ENCODE results near the gene NFYC. TPM values are rescaled to one million over a fixed set of nuclear protein-coding genes. Genes with fewer than 3 reads are reported as not detected.

Gene NFYC
- total and polyA plus RNA-seq, 2 of the 8 experiments (the other 6 are each of a cell fraction or from before 2014, with no cell fraction given) = 54.1 to 124 TPM

- ChIA-PET POLR2A (ENCODE audit: partially characterized antibody) (no interaction called here), CTCF (ENCODE audit: partially characterized antibody) (no interaction called here)
- Histone ChIP-seq H3K4me1 (replicated peaks in 1 of 4; ENCODE audit: control insufficient read depth in 3 of 4, insufficient read depth in 4 of 4, low read length in 3 of 4) (no peaks in the 10 kb centered on the region), H2AK5ac (ENCODE audit: low read depth, low read length) (no peak overlapping the region), H3K79me1 (ENCODE audit: low read depth, low read length) (peaks cover 9% of the 10 kb centered on the region; the same call in 1 of the 2 replicates), H3K4ac (replicated peaks; ENCODE audit: insufficient read length, low read depth, low read length) (no peak overlapping the region), H3K18ac (ENCODE audit: extremely low read depth, low read length) (no peak overlapping the region), H2BK12ac (ENCODE audit: low read depth, low read length) (no peak overlapping the region), H4K91ac (replicated peaks; ENCODE audit: insufficient read length, low read length) (no peak overlapping the region), H4K5ac (ENCODE audit: insufficient read length, low read depth, low read length) (no peak overlapping the region), H2BK20ac (ENCODE audit: low read length) (no peak overlapping the region), H3K56ac (replicated peaks; ENCODE audit: insufficient read length, low read depth, low read length) (no peak overlapping the region), H2BK120ac (replicated peaks; ENCODE audit: low read depth, low read length) (no peak overlapping the region), H3K79me2 (ENCODE audit: control insufficient read depth in 1 of 2, insufficient read depth in 2 of 2, low read length in 2 of 2) (no peaks in the 10 kb centered on the region), H3K9ac (replicated peaks in 1 of 4; ENCODE audit: extremely low read depth in 1 of 4, low read depth in 3 of 4, low read length in 3 of 4) (no peak overlapping the region), H4K8ac (ENCODE audit: extremely low read depth, insufficient read depth, low read length) (no peak overlapping the region), H3K23ac (ENCODE audit: insufficient read length) (no peak overlapping the region), H3K27ac (ENCODE audit: low read depth, low read length) (no peak overlapping the region), H2BK5ac (ENCODE audit: low read depth, low read length) (no peak overlapping the region), H2BK15ac (ENCODE audit: low read length) (no peak overlapping the region), H4K20me1 (replicated peaks in 1 of 2; ENCODE audit: control insufficient read depth in 1 of 2, insufficient read depth in 2 of 2, low read length in 2 of 2) (peaks cover 2% of the 10 kb centered on the region in 2 experiments), H3K4me3 (ENCODE audit: extremely low read depth in 1 of 4, insufficient read depth in 2 of 4, low read depth in 3 of 4, low read length in 4 of 4) (no peak overlapping the region), H3K9me3 (ENCODE audit: insufficient read depth in 2 of 2, low read depth in 1 of 2, low read length in 1 of 2) (no peaks in the 10 kb centered on the region), H3K27me3 (replicated peaks in 1 of 4; ENCODE audit: control insufficient read depth in 3 of 4, extremely low read depth in 1 of 4, insufficient read depth in 3 of 4, low read length in 3 of 4) (no peaks in the 10 kb centered on the region), H3K14ac (ENCODE audit: insufficient read length) (no peak overlapping the region), H2AFZ (ENCODE audit: low read length) (no peak overlapping the region), H3K4me2 (ENCODE audit: insufficient read depth in 1 of 2, low read depth in 2 of 2, low read length in 2 of 2) (no peak overlapping the region), H3K36me3 (ENCODE audit: control insufficient read depth in 2 of 4, insufficient read depth in 4 of 4, low read length in 3 of 4) (peaks cover 0 to 63% (median 39%) of the 10 kb centered on the region in 4 experiments; a peak in 7 of 8 replicates), H3K23me2 (ENCODE audit: low read depth, low read length) (no peaks in the 10 kb centered on the region)
- TF ChIP-seq SIX5 (IDR thresholded peaks at IDR 0.05; ENCODE audit: low read depth, low read length) (no peak), SIRT6 (IDR thresholded peaks at IDR 0.05; ENCODE audit: low read length) (no peak), BACH1 (IDR thresholded peaks at IDR 0.05; ENCODE audit: low read length) (no peak), CHD2 (IDR thresholded peaks at IDR 0.05; ENCODE audit: low read length) (no peak), JUN (IDR thresholded peaks at IDR 0.05; ENCODE audit: low read depth, low read length) (no peak)
- DNase-seq (ENCODE audit: low read depth in 1 of 2, low spot score in 2 of 2) (no peak), FAIRE-seq (no peak)
- WGBS, 2 experiments (ENCODE audit: extremely low coverage in 1 of 2, insufficient coverage in 1 of 2, insufficient read length in 1 of 2, insufficient replicate concordance in 2 of 2, low coverage in 1 of 2, low lambda C conversion rate in 2 of 2, missing lambda C conversion rate in 1 of 2) = 90% methylated on average over 2 of the region's 2 CpGs; no CpG with 5 or more reads in 1 of the 2 experiments
These were observed 59.0 kb downstream of the NFYC start for GRCh38 chr1:40750451-40750908.
